NCI-H1417 treated with DMSO at 0.1 percent for 48 hours (cell line): Measurements from ENCODE around the gene BMAL1.

ENCODE experiments used
- DNase-seq: peaks from one replicate; lab custom pipeline; 2025; lab: John Stamatoyannopoulos, UW

The BMAL1 gene

DNA sequence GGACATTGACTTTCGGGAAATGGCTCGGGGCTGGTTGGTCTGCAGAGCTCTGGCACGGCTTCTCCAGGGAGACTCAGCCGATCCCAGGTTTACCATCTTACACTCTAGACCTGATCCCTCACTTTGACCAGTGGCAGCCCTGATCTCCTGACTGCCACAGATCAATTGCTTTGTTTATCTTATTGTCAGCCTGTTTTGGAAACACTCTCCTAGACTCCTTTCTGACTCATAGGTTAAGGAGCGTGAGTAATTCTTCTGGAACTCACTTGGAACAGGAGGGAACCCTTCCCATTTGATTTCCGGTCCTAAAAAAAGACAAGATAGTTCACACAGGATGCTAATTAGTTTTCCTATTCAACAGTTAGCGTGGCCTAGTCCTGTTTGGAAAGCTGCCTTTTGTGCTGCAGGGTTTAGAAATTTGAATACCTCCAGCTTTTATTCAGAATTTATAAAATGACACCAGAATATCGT is 16.0 kb upstream of the BMAL1 start:
- no peak for DNase-seq

DNA sequence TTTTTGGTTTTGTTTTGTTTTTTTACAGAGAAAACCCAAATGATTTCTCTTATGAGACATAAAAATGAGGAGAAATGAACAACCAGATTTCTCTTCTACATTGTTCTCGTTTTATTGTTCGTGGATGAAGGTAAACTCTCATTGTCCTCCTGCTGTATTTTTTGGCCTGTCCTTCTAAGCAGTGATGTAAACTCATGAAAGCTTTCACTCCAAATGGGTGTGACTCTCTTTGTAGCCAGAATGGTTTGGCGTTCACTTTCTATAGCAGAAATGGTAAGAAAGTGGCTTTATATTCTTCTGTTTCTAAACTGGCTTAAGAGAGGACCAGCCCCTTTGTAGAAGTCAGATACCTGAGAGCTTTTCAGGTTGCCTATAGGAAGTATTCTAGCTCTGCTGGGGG is 15.5 kb upstream of the BMAL1 start:
- no peak for DNase-seq

DNA sequence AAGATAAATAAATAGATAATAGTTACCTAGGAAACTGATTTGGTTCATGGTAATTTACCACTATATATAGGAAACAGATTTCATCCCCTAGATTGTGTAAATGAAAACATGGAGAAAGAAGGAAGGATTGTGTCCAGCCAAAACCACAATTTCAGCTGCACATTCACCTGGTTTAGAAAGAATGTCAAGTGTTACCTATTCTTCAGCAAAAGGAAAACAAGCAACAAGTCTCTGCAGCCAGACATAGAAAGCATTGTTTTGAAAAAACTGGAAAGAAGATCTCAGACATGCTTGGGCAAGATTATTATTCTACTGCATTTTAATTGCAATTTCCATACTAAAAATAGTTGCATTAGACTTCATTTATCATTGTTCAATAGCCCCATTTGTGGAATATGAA is 8.8 kb upstream of the BMAL1 start:
- no peak for DNase-seq

DNA sequence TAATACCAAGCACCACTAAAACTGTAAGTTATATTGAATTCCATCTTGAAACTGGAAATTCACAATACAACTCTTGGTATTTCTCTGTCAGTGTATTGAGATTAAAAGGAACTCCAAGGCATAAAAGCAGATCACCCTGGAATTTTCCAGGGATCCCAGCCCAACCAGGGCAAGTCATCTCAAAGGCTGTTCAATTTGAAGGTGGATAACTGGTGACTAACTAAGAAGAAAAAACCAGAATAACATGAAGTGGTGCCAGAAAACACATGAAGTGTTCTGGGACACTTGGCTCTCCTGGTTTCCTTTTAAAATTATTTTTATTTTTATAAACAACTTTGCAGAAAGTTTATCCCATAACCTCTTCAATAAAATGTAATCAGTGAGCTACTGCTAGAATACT is 7.8 kb upstream of the BMAL1 start:
- no peak for DNase-seq

DNA sequence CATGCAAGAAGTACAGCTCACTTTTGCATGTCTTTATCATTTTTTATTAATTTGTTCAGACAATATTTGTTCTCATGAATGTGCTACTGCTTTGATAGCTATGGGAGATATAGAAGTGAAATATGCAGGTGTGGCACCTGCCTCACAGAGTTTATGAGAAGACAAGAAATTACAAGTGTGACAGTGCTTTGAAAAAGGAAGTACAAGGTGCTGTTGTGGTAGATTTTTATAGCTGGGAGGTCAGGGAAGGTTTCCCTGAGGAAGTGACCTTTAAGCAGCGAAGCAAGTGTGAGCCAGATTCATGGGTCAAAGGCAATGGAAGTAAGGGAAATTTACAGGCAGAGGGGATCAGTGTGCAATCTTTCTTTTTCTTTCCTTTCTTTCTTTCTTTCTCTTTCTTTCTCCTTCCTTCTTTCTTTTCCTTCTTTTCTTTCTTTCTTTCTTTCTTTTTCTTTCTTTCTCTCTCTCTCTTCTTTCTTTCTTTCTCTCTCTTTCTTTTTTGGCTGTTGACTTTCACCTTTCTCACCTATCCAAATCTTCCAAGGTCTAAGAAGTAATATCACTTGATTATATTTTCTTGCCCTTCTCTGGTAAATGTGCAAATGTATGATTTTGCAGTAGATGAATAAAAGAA is 6.4 kb upstream of the BMAL1 start:
- DNase-seq = no peak

DNA sequence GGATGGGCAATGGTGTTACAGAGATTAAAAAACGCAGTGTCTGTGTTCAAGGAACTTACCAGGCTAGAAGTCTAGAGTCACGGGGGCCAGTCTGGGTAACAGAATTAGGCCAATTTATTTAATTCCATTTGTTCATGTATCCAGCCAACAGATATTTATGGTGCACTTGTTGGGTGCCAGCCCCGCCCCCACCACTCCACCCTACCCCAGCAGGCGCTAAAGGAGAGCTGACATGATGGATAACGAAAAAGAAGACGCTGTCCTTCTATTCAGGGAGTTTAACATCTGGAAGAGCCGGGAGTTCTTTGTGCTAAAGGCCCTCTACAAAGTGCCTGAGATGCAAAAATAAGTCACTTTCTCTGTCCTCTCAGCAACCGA is 1.1 kb upstream of the BMAL1 start:
- no peak for DNase-seq

DNA sequence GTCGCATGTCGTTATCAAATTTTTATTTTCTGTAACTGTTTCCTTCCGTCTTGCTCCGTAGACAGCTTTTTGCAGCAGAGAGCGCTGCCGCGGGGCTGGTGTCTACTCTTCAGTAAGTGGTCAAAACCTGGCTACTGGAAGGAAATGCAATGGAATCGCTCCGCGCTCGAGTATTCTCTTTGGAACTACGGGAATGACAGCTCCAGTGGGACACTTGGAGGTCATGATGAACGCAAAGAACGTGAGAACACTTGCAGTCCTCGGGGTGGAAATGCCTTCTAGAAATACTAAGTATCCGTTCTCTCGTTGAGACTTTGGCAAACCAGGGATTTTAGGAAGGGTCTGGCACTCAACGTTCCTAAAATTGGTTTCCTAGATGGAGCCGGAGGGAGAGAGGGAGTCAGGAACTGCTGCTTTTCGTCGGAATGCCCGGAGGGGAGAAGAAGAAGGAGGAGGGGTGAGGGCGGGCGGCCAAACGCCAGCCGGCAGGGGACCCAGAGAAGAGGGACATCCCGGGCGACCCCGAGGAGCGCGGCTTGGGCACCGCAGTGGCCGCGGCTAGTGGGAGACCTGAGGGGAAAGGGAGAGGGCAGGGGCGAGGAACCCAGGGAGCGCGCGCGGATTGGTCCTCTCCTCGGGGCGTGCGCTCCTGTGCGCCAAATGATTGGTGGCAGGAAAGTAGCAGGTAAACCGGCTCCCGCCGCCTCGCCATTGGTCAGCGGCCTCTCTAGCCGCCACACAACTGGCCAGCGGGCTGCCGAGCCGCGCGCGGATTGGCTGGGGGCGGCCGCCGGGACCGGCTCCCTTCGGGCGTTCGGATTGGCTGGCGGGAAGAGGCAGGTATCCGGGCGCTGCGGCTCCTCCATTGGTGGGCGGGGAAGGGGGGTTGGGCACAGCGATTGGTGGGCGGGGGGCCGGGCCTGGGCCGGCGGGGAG is 490 bp upstream of the BMAL1 start:
- DNase-seq = peak; percentile 93

DNA sequence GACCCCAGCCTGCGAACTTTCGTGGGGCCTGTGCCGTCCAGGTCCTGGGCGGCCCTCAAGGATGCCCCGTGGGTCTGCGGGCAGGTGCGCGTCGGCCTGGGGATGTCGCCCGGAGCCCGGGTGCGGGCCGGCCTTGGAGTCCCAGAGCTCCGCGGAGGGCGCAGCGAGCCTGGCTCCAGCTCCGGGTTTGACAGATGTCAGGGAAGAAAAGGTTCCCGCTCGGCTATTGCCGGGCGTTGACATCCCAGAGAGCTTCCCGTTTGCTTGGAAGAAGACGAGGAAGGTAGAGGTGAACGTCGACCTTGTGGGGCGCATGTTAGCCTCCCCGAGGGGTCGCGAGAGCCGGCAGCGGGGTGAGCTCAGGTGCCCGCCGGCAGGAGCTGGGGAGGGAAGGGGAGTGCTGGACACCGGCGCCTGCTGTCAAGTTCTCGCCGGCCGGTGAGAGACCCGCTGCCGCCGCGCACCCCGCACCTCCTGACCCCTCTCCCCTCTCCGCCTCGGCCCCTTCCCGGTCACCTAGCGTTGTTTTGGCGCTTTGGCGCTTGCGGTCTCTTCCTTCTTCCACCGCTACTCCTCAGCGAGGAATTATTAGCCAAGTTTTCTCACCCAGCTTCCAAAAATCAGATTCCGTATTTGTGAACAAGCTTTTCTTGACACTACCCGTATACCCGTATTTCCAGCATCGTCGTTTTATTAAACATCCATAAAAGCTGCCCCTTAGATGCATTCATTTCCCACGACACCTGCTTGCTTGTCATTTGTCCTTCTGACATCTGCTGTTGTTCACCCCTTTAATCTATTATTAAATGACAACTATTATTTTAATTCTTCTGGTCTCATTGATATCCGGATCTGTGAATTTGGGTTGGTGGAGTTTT is 1.3 kb downstream of the BMAL1 start:
- DNase-seq = no peak

DNA sequence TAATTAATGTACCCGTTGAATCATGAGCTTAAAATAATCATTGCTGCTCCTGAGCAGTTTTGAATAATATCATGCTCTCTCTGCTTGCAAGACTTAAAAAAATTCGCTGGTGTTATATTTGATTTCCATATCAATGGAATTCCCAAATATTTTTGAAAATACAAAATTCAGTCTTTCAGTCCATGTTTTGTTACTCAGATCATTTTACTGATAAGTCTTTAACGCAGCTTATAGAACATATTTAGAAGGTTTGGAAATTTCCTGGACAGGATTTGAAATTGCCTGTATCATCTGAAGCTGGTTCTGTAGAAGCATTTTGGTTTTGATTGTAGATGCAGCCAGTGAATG is 1.9 kb downstream of the BMAL1 start:
- no peak for DNase-seq

DNA sequence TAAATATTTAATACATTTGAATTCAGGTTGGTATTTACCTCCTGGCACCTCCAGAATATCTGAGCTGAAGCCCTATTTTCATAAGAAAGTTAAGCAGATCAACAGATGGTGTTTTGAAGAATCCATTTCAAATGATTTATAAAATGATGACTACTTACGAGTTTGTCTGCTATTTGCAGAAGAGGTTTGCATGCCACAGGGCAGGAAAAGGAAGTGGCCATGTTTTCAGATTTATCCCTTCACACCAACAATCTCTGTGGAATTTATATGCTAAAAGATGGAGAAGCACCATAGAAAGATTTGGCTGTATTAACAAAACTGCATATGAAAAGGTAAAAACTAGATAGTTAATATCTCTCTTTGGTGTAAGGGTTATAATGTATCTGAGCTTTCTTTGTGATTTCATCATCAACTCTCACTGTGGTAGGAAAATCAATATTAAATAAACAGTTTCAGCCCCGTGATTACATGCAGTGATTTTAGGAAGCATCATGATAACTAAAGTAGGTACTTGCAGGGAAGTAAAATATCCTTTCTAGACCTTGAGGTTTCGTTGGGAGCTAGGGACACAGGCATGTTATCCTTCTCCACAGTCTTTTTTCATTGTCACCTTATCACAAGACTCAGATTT is 2.6 kb downstream of the BMAL1 start:
- no peak for DNase-seq

DNA sequence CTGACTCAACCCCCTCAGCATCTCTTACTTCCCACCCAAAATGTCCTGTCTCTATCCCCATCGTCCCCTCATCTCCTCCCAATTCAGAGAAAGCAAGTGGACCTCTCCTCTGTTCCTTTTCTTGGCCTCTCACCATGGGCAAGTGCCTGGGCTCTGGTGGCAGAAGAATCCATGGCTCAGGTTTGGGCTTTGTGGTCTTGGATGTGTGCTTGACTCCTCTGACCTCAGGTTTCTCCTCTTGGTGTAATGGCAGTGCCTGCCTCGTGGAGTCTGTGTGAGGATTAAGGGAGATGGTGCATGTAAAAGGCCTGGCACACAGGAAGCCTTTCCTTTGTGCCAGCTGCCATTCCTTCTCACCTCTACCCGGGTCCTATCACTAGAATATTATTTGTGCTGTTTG is 3.2 kb downstream of the BMAL1 start:
- no peak for DNase-seq

DNA sequence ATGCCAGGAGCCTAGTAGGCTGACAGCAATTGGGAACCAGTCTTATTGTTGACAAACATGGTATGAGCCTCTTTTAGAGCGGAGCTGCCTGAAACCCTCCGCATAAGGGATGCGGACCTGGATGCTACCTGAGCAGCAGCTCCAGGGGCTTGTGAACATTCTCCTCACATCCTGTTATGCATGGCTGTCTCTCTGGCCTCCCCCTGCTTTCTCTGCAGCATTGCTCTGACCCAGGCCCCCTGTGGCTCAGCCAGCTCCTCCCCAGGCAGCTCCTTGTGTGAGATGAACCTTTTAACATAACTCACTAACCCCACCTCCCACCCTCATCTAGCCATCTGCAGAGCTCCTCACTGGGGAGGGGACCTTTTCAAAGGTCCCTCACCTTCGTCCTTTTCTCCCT is 6.0 kb downstream of the BMAL1 start:
- DNase-seq = no peak

DNA sequence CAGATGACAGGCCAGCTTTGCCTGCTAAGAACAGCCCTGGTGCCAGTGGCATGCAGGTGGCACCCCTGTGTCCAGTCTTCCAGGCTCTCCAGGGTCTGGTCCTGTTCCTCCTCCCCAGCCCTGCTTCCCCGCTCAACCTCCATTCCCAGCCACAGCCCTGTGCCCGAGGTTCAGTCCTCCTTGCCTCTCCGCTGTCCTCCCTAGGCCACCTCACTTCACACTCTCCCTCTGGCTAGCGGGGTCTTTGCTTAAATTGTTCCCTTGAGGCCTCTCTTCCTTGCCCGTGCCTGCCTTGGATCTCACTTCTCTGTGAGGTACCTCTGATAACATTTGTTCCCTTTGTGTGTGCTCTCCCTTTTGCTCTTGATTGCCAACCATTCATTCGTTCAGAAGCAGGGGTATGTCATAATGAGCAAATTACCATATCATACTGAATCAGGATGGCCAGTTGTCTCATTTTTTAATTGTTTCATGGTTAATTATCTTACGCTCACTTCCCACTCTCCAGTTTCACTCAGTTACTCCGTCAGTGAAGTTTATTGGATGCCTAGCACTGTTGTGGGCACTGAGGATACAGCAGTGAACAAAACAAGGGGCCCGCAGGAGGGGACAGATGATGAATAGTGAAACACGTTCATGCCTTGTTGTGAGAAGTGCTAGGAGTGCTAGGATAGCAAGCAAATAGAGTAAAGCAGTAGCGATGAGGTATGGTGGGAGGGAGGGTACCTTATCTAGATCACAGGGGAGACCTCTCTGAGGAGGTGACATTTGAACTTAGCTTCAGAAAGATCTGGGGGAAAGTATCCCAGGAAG is 7.4 kb downstream of the BMAL1 start:
- no peak for DNase-seq

DNA sequence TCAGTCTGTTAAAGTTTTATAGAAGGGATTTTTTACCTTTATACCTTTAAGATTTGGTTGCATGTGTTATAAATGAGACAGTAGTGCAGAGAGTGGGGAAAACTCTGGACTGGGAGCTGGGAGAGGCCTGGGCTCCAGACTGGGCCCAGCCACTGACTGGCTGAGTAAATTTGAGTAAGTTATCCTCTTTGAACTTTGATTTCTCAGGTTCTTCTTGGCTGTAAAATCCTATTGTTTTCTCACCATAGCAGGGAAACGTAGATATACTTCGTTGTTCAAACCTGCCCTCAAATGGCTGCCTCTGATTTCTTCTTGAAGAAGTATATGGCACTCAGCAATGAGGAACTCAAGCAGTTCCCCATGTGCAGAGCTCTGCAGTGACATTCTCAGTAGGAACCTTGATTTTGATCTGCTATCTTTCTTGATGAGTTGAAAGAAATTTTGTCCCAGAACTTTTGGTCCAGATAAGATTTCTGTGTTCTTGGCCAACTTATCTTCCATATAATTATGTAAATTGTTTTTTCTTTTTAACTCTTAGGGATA is 8.8 kb downstream of the BMAL1 start:
- DNase-seq = no peak

DNA sequence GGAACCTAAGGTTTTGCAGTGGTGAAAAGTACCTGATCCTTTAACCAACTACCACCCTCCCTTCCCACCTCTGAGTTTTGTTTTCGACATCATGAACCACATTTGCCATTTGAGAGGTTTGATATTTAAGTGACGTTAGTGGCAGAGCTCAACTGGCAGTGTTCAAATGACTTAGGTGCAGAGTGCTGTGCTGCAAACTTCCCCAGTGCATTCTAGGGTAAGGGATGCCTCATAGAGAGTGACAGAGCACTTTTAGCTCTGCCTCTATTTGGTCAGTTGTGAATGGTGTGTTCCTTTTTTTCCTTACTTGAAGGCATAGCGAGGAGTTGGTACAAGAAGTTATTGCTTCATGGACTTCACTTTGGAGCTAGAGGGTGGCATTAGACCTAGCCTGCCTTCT is 9.4 kb downstream of the BMAL1 start:
- DNase-seq = no peak

DNA sequence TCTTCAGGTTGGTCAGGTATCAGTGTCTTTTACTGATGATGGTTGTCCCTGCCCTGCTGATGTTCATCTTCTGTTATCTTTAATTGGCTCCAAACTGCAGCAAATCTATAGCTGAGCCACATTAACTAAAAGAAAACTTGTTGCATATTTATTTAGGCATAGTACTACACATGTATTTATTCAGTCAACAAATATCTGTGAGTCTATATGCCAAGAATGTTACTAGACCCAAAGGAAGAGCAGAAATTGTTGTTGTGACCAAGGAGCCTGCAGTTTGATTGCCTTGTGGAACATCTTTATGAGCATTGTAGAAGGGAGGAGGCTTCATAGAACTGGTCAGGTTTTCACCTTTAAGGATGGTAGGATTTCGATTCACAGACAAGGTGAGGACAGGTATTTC is 10.1 kb downstream of the BMAL1 start:
- no peak for DNase-seq

DNA sequence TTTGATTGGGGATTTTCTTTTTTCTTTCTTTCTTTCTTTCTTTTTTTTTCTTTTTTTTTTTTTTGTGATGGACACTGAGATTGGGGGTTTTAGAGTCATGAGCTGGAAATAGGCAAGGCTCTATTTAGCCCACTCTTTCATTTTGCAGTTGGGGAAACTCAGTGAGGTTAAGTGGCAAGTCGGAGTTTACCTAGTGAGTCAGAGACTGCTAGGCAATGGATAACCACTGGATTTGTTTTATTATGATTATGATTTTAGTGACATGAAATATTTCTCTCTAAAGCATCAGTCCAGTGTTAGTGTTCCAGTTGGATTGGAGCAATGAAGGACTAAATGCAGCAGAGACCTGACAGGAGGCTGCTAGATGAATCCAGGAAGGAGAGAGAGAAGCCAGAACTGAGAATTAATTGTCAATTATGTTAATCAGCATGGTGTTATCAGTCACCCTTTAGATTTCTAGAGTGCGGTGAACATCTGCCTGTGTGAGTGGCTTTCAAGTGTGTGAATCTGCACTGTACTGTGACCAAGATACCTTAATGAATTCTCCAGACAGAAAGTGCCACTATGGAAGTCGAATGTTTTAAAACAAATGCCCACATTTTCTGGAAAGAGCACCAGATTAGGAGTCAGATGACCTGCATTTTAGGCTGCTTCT is 10.9 kb downstream of the BMAL1 start:
- no peak for DNase-seq

DNA sequence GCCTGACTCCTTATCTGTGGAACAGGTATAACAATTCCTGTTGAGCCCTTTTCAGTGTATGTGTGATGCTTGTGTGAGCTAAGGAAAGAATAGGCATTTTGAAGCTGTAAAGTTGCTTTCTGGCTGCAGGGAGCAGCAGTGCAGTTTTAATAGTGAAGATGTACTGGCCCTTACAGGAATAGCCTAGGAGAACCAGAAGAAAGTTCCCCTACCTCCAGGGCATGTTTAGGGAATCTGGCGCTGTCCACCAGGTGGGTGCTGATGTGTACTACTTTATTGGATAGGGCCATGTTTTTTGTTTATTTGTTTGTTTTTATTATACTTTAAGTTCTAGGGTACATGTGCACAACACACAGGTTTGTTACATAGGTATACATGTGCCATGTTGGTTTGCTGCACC is 11.5 kb downstream of the BMAL1 start:
- no peak for DNase-seq

DNA sequence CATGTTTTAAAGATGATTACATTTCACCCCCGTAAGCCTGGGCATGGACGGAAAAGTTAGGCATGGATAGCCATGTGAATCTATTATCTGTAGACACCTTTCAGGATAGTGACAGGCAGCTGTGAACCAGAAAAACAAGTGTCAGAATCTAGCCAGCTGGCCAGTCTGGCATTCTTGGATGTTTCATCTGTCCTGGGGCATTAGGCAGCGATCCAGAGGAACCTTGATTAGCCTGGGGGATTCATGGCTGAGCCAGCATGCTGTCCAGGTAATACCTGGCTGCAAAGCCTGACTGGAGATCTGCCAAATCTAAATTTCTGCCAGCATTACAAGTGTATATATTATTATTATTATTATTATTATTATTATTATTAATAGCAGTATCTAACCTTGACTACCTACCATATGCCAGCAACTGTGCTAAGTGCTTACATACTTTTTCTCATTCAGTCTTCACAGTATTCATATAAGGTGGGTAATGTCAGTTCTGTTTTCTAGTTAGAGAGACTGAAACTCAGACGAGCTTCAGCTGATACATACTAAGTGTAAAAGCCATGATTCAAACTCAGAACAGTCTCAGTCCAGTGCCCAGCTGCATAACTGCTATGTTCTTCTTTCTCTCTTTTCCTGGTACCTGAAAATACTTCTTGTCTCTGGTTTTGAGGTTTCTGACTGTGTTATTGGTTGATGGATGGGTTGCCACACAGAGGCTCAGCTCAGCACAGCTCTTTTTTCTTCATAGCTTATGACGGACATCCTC is 12.8 kb downstream of the BMAL1 start:
- DNase-seq = no peak

DNA sequence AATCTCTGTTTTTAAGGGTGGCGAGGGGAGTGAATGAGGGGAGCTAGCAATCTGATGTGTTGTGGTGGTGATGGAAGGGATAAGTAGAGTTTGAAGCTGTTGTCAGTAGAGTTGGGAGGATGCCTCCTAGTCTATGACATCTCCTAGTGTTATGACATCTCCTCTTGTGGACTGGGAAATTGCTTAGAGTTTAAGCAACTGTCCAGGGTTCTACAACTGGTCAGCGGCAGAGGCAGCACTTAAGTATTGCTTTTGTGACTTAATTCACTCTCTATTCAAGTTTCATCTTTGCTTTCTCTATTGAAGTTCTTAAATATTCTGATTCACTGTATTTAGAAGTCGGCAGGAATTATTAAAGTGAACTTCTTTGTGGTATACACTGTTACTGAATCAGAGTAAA is 13.8 kb downstream of the BMAL1 start:
- no peak for DNase-seq
